ENCODE results near the gene BRIP1.
"Not testable (repeated sequence)": the region's sequence is repeated elsewhere in the genome, so short reads cannot be mapped to it uniquely, and the experiment has no call there.

The BRIP1 gene

DNA sequence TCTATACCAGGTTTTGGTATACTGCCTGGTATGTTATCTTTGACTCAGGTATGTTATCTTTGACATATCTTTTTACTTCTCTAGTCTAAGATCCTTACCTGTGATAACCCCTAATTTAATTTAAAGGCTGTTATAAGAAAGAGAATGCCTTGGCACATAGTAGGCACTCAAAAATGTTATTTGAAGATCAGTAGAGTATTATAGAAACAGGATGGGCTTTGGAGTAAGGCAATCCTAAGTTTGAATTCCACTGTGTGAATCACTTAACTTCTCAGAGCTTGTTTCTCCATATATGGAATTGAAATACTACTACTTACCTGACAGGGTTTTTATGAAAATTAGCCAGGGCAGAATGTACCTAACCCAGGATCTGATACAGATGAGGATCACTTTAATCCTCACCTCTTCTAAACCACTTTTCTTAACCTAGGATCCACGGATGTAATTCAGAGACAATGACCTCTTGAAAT lies 1.2 kb downstream of the BRIP1 start:
- Histone ChIP-seq H3K4me2 (ENCODE audit: low read length) (peak overlapping the region; percentile 92), H2BK15ac (replicated peaks; ENCODE audit: low read depth) (no peak overlapping the region), H2BK5ac (ENCODE audit: low read length) (no peak overlapping the region), H2BK120ac (ENCODE audit: low read depth, low read length) (no peak overlapping the region), H3K9ac (ENCODE audit: low read length) (peak overlapping the region; percentile 95), H4K5ac (ENCODE audit: low read length) (no peak overlapping the region), H3K4me1 (ENCODE audit: control insufficient read depth, low read depth, low read length) (peaks cover 2% of the 10 kb centered on the region), H3K18ac (ENCODE audit: low read length) (no peak overlapping the region), H3K4me3 (ENCODE audit: low read length) (peak overlapping the region; percentile 20), H3K27me3 (ENCODE audit: insufficient read depth, low read length, poor library complexity) (no peaks in the 10 kb centered on the region), H4K8ac (ENCODE audit: low read depth, low read length) (no peak overlapping the region), H3K79me2 (ENCODE audit: control insufficient read depth, insufficient read depth, low read length) (no peaks in the 10 kb centered on the region), H3K27ac (ENCODE audit: low read depth, low read length) (no peak overlapping the region), H3K79me1 (ENCODE audit: low read length) (no peaks in the 10 kb centered on the region), H3K36me3 (ENCODE audit: control insufficient read depth, insufficient read depth, low read length) (no peaks in the 10 kb centered on the region), H3K56ac (ENCODE audit: low read length) (no peak overlapping the region), H3K23ac (ENCODE audit: low read length) (no peak overlapping the region), H2AK5ac (ENCODE audit: low read length) (no peak overlapping the region), H3K4ac (ENCODE audit: low read depth, low read length) (no peak overlapping the region)
- no CpG with 5 or more reads among the region's 1 CpG for WGBS (ENCODE audit: extremely low coverage, insufficient coverage, low lambda C conversion rate)
- peak; percentile 39 for DNase-seq

DNA sequence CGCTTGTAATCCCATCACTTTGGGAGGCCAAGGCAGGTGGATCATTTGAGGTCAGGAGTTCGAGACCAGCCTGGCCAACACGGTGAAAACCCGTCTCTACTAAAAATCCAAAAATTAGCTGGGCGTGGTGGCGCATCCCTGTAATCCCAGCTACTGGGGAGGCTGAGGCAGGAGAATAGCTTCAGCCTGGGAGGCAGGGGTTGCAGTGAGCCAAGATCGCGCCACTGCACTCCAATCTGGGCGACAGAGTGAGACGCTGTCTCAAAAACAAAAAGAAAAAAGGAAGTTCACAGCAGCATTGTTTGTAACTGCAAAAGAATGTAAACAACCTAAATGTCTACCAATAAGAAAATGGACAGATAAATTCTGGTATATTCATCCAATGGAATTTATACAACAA lies 2.9 kb downstream of the BRIP1 start:
- H4K5ac ChIP-seq (ENCODE audit: low read length); H3K4me1 ChIP-seq (ENCODE audit: control insufficient read depth, low read depth, low read length); H3K27me3 ChIP-seq (ENCODE audit: insufficient read depth, low read length, poor library complexity); H3K27ac ChIP-seq (ENCODE audit: low read depth, low read length); H3K23ac ChIP-seq (ENCODE audit: low read length); H3K4me3 ChIP-seq (ENCODE audit: low read length); H2BK120ac ChIP-seq (ENCODE audit: low read depth, low read length); H3K9ac ChIP-seq (ENCODE audit: low read length); H3K18ac ChIP-seq (ENCODE audit: low read length); H3K56ac ChIP-seq (ENCODE audit: low read length); H3K79me1 ChIP-seq (ENCODE audit: low read length); H2BK15ac ChIP-seq (replicated peaks; ENCODE audit: low read depth); H4K8ac ChIP-seq (ENCODE audit: low read depth, low read length); DNase-seq; H3K36me3 ChIP-seq (ENCODE audit: control insufficient read depth, insufficient read depth, low read length); H2BK5ac ChIP-seq (ENCODE audit: low read length); H3K79me2 ChIP-seq (ENCODE audit: control insufficient read depth, insufficient read depth, low read length); H3K4ac ChIP-seq (ENCODE audit: low read depth, low read length); H3K4me2 ChIP-seq (ENCODE audit: low read length); H2AK5ac ChIP-seq (ENCODE audit: low read length): not testable (repeated sequence)
- no CpG with 5 or more reads among the region's 10 CpGs for WGBS (ENCODE audit: extremely low coverage, insufficient coverage, low lambda C conversion rate)

DNA sequence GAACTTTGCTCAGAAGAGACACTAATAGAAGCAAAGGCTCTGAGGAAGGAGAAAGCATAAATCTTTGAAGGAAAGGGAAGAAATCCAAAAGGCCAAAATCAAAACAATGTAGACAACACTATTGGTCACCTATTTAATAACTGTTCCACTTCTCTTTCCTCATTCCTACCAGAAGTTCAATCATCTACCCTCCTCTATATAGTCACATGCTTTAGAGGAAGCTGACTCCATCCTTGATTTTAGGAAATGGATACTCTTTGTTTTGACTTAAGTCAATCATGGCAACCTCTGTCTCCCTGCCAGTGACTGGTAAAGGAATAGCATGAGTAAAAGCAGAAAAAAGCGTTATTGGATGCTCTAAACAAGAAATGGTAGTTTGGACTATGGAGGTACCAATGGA lies 7.3 kb downstream of the BRIP1 start:
- no CpG with 5 or more reads among the region's 1 CpG for WGBS (ENCODE audit: extremely low coverage, insufficient coverage, low lambda C conversion rate)
- Histone ChIP-seq H3K4me1 (ENCODE audit: control insufficient read depth, low read depth, low read length) (no peaks in the 10 kb centered on the region), H2BK15ac (replicated peaks; ENCODE audit: low read depth) (no peak overlapping the region), H3K27ac (ENCODE audit: low read depth, low read length) (no peak overlapping the region), H3K79me1 (ENCODE audit: low read length) (peaks cover 1% of the 10 kb centered on the region), H2AK5ac (ENCODE audit: low read length) (no peak overlapping the region), H3K4ac (ENCODE audit: low read depth, low read length) (no peak overlapping the region), H4K5ac (ENCODE audit: low read length) (no peak overlapping the region), H3K79me2 (ENCODE audit: control insufficient read depth, insufficient read depth, low read length) (no peaks in the 10 kb centered on the region), H4K8ac (ENCODE audit: low read depth, low read length) (no peak overlapping the region), H3K4me3 (ENCODE audit: low read length) (no peak overlapping the region), H3K9ac (ENCODE audit: low read length) (no peak overlapping the region), H3K4me2 (ENCODE audit: low read length) (no peak overlapping the region), H3K56ac (ENCODE audit: low read length) (no peak overlapping the region), H2BK120ac (ENCODE audit: low read depth, low read length) (no peak overlapping the region), H2BK5ac (ENCODE audit: low read length) (no peak overlapping the region), H3K36me3 (ENCODE audit: control insufficient read depth, insufficient read depth, low read length) (no peaks in the 10 kb centered on the region), H3K18ac (ENCODE audit: low read length) (no peak overlapping the region), H3K23ac (ENCODE audit: low read length) (no peak overlapping the region), H3K27me3 (ENCODE audit: insufficient read depth, low read length, poor library complexity) (no peaks in the 10 kb centered on the region)
- no peak for DNase-seq

DNA sequence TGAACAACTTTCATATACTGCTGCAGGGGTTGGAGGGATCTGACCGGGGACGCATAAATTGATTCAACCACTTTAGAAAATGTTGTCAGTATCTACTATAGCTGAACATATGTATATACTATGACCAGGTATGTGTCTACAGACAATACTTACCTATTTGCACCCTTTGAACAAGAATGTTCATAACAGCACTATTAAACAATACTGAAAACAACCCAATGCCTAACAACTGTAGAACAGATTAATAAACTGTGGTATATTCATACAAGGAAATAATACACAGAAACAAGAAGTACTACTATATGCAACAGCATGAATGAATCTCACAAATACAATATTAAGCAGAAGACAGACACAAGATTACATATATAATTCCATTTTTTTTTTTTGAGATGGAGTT lies 10.5 kb downstream of the BRIP1 start:
- Histone ChIP-seq H3K9ac (ENCODE audit: low read length) (no peak overlapping the region), H4K5ac (ENCODE audit: low read length) (no peak overlapping the region)

GRCh38 chr17:61849674-61850073 lies 13.7 kb downstream of the BRIP1 start:
- no peak overlapping the region for H3K4me2 ChIP-seq (ENCODE audit: low read length)
- H4K5ac ChIP-seq (ENCODE audit: low read length) = no peak overlapping the region
- no peak overlapping the region for H3K23ac ChIP-seq (ENCODE audit: low read length)
- H3K4me3 ChIP-seq (ENCODE audit: low read length) = no peak overlapping the region
- DNase-seq = no peak
- H2AK5ac ChIP-seq (ENCODE audit: low read length) = no peak overlapping the region
- no peaks in the 10 kb centered on the region for H3K79me2 ChIP-seq (ENCODE audit: control insufficient read depth, insufficient read depth, low read length)
- H3K56ac ChIP-seq (ENCODE audit: low read length) = no peak overlapping the region
- H2BK5ac ChIP-seq (ENCODE audit: low read length) = no peak overlapping the region
- no peak overlapping the region for H3K27ac ChIP-seq (ENCODE audit: low read depth, low read length)
- no peak overlapping the region for H3K4ac ChIP-seq (ENCODE audit: low read depth, low read length)
- no peak overlapping the region for H3K9ac ChIP-seq (ENCODE audit: low read length)
- H3K4me1 ChIP-seq (ENCODE audit: control insufficient read depth, low read depth, low read length) = no peaks in the 10 kb centered on the region
- H3K27me3 ChIP-seq (ENCODE audit: insufficient read depth, low read length, poor library complexity) = no peaks in the 10 kb centered on the region
- H4K8ac ChIP-seq (ENCODE audit: low read depth, low read length) = no peak overlapping the region
- no peak overlapping the region for H2BK120ac ChIP-seq (ENCODE audit: low read depth, low read length)
- H3K18ac ChIP-seq (ENCODE audit: low read length) = no peak overlapping the region
- H3K36me3 ChIP-seq (ENCODE audit: control insufficient read depth, insufficient read depth, low read length) = no peaks in the 10 kb centered on the region
- peaks cover 1% of the 10 kb centered on the region for H3K79me1 ChIP-seq (ENCODE audit: low read length)
- no peak overlapping the region for H2BK15ac ChIP-seq (replicated peaks; ENCODE audit: low read depth)

More for the DNA sequence above, 10.5 kb downstream of the BRIP1 start:
- H2BK5ac ChIP-seq (ENCODE audit: low read length) = no peak overlapping the region
- no peaks in the 10 kb centered on the region for H3K79me2 ChIP-seq (ENCODE audit: control insufficient read depth, insufficient read depth, low read length)
- WGBS (ENCODE audit: extremely low coverage, insufficient coverage, low lambda C conversion rate) = no CpG with 5 or more reads among the region's 2 CpGs
- no peaks in the 10 kb centered on the region for H3K4me1 ChIP-seq (ENCODE audit: control insufficient read depth, low read depth, low read length)
- H2AK5ac ChIP-seq (ENCODE audit: low read length) = no peak overlapping the region
- H2BK120ac ChIP-seq (ENCODE audit: low read depth, low read length) = no peak overlapping the region
- H3K36me3 ChIP-seq (ENCODE audit: control insufficient read depth, insufficient read depth, low read length) = no peaks in the 10 kb centered on the region
- no peak overlapping the region for H3K27ac ChIP-seq (ENCODE audit: low read depth, low read length)
- H4K8ac ChIP-seq (ENCODE audit: low read depth, low read length) = no peak overlapping the region
- H3K27me3 ChIP-seq (ENCODE audit: insufficient read depth, low read length, poor library complexity) = no peaks in the 10 kb centered on the region
- DNase-seq = no peak
- no peak overlapping the region for H3K56ac ChIP-seq (ENCODE audit: low read length)
- H2BK15ac ChIP-seq (replicated peaks; ENCODE audit: low read depth) = no peak overlapping the region
- no peak overlapping the region for H3K4me3 ChIP-seq (ENCODE audit: low read length)
- no peak overlapping the region for H3K18ac ChIP-seq (ENCODE audit: low read length)
- no peak overlapping the region for H3K23ac ChIP-seq (ENCODE audit: low read length)
- peaks cover 1% of the 10 kb centered on the region for H3K79me1 ChIP-seq (ENCODE audit: low read length)
- no peak overlapping the region for H3K4me2 ChIP-seq (ENCODE audit: low read length)
- H3K4ac ChIP-seq (ENCODE audit: low read depth, low read length) = no peak overlapping the region

DNA sequence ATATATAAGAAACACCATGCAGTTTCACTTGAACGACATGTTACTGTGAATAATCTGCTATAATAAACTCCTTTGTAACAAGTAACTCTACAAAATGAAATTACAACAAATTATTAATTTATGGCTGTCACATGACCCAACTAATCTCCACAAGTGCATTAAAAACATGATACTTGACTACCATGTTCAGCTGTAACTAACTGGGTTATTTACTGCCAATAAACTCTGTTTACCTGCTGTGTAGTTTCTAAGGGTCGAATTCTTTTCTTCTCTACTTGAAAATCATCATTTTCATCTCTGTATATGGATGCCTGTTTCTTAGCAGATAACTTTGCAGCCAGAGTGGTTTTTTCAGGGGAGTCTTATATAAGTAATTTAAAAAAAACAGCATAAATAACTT lies 14.4 kb downstream of the BRIP1 start:
- no peak overlapping the region for H3K4me2 ChIP-seq (ENCODE audit: low read length)
- no peak overlapping the region for H3K18ac ChIP-seq (ENCODE audit: low read length)
- no peak overlapping the region for H3K27ac ChIP-seq (ENCODE audit: low read depth, low read length)
- H3K9ac ChIP-seq (ENCODE audit: low read length) = no peak overlapping the region
- no peak overlapping the region for H4K8ac ChIP-seq (ENCODE audit: low read depth, low read length)
- no peaks in the 10 kb centered on the region for H3K36me3 ChIP-seq (ENCODE audit: control insufficient read depth, insufficient read depth, low read length)
- no peak overlapping the region for H3K4ac ChIP-seq (ENCODE audit: low read depth, low read length)
- no peaks in the 10 kb centered on the region for H3K79me2 ChIP-seq (ENCODE audit: control insufficient read depth, insufficient read depth, low read length)
- no peak overlapping the region for H2AK5ac ChIP-seq (ENCODE audit: low read length)
- DNase-seq = no peak
- H3K4me3 ChIP-seq (ENCODE audit: low read length) = no peak overlapping the region
- no peak overlapping the region for H2BK15ac ChIP-seq (replicated peaks; ENCODE audit: low read depth)
- H4K5ac ChIP-seq (ENCODE audit: low read length) = no peak overlapping the region
- no peak overlapping the region for H3K23ac ChIP-seq (ENCODE audit: low read length)
- no peaks in the 10 kb centered on the region for H3K4me1 ChIP-seq (ENCODE audit: control insufficient read depth, low read depth, low read length)
- H3K56ac ChIP-seq (ENCODE audit: low read length) = no peak overlapping the region
- no peaks in the 10 kb centered on the region for H3K27me3 ChIP-seq (ENCODE audit: insufficient read depth, low read length, poor library complexity)
- WGBS (ENCODE audit: extremely low coverage, insufficient coverage, low lambda C conversion rate) = no CpG with 5 or more reads among the region's 2 CpGs
- no peak overlapping the region for H2BK5ac ChIP-seq (ENCODE audit: low read length)
- H2BK120ac ChIP-seq (ENCODE audit: low read depth, low read length) = no peak overlapping the region
- H3K79me1 ChIP-seq (ENCODE audit: low read length) = no peaks in the 10 kb centered on the region
